GM18867 (cell line): ENCODE data around the gene AGBL5.

Experiments used
- ATAC-seq: cut with Tn5 transposase; IDR thresholded peaks from one replicate; pipeline ENCODE4 v1.9.1; 2021; ENCODE audit warnings: mild to moderate bottlenecking, moderate library complexity; ENCODE audit not compliant: unreplicated experiment

Gene AGBL5

GRCh38 chr2:27024188-27024587, 27.3 kb upstream of the AGBL5 start:
- no peak for ATAC-seq

DNA sequence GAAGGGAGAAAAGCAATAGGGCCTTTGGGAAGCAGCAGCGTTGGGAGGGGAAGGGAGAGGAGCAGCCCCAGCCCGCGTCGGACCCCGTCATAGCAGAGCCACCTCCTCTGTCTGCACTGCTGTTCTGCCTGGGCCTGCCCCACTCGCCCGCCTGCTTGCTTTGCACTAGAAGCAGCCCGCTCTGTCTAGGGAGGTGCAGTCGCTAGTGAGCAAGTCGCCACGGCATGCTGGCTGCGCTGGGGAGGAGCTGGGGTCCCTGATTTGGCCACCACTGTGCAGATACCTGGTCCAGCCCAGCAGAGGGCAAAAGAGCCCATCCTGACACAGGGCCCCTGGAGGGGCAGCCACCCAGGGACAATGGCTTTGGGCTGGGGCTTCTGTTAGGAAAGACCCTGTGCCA, 26.7 kb upstream of the AGBL5 start:
- no peak for ATAC-seq

- no peak for ATAC-seq
These were observed 26.1 kb upstream of the AGBL5 start for GRCh38 chr2:27025281-27025800.

DNA sequence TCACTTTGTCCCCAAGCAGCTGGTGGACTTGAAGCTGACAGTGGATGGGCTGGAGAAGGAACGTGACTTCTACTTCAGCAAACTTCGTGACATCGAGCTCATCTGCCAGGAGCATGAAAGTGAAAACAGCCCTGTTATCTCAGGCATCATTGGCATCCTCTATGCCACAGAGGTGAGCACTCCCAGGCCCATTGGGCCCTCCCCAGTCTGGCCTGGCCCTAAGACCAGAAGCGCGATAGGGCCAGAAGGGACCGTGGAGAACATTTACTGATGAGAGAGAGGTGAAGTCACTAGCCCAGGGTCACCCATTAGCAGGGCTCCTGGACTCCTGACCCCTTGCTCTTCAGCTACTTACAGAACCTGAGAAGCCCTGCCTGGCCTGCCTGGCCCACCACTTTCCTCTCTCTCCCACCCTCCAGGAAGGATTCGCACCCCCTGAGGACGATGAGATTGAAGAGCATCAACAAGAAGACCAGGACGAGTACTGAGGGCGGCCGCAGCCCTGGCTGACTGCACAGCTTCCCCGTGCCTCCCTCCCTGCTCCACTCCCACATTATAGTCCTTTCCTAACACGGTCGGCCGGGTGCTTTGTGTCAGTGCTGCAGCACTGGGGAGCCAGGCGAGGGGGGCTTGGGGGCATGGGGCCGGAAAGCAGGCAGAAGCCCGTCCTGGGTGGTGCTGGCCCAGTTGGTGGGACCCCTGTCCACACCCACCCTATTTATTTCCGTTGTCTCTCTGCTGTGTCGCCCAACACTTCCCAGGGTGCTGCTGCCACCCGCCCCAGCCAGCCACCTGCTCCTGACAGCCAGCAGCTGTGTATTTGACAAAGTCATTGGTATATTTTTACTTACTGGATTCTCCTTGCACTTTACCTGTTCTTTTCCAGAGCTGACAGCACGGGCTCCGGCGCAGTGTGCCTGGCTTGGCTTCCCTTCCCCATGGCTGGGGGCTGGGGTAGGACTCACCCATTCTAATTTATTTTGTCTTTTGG, 25.3 kb upstream of the AGBL5 start:
- ATAC-seq: no peak

DNA sequence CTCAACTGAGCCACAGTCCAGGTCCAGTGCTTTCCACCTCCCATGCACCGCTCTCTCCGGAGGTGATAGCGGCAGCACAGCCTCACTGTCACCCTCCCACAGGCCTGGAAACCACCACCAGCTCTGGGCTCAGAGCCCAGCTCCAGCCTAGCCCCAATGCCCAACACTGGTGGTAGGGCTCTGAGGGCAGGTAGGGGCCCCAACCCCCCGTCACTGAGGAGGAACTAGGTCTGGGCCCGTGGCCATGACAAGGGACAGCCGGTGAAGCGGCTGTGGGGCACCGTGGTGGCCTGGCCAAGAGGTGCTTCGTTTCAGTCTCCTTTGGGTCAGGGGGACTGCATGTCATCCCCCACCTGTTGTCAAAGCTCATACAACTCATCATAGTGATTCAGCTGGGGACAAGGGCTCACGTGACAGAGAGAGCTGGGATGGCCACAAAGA, 24.2 kb upstream of the AGBL5 start:
- ATAC-seq: no peak

DNA sequence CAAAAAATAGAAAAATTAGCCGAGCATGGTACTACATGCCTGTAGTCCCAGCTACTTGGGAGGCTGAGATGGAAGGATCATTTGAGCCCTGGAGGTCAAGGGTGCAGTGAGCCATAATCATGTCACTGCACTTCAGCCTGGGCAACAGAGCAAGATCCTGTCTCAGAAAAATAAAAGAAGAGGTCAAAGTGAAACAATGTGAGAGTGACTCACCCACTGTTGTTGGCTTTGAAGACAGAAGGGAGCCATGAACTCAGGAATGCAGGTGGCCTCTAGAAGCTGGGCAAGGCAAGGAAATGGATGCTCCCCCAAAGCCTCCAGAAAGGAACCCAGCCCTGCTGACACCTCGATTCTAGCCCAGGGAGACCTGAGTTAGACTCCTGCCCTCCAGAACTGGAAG, 22.4 kb upstream of the AGBL5 start:
- no peak for ATAC-seq

GRCh38 chr2:27032495-27033252, 18.8 kb upstream of the AGBL5 start, which contains the start of gene TMEM214:
TMEM214 (plus strand) TSS chr2:27032965; CDS start chr2:27033016, 51 bp downstream.
- peak; percentile 88 for ATAC-seq

GRCh38 chr2:27033253-27033852, 18.1 kb upstream of the AGBL5 start:
- ATAC-seq: no peak

DNA sequence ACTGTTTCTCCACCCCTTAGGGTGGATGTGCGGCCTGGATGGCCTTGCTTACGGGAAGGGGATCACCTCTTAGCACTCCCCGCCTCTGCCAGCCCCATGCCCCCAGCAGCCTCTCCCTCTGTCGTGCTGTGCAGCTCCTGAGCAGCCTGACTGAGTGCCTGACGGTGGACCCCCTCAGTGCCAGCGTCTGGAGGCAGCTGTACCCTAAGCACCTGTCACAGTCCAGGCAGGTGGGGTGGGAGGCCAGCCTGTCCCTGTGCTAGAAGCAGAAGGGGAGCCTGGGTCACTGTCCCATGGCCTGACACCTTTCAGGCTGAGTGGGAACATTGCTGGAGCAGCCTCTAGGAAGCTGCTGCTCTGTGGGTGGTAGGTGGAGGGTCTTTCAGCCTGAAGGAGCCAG, 13.5 kb upstream of the AGBL5 start:
- no peak for ATAC-seq

GRCh38 chr2:27038631-27039339, 12.7 kb upstream of the AGBL5 start:
- no peak for ATAC-seq

GRCh38 chr2:27039426-27039825, 12.0 kb upstream of the AGBL5 start:
- no peak for ATAC-seq

GRCh38 chr2:27039871-27040270, 11.6 kb upstream of the AGBL5 start:
- no peak for ATAC-seq

DNA sequence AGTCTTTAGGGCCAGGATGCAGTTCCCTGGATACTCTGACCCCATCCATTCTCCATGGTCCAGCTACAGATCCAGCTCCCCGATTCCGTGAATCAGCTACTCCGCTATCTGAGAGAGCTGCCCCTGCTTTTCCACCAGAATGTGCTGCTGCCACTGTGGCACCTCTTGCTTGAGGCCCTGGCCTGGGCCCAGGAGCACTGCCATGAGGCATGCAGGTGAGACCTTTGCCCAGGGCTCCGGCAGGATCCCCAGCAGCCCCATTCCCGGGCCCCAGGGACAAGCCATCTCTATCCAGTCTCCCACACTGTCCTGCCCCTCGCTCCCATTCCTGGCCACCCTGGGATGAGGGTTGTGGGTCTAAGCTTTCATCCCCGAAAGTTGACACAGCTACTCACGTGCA, 11.2 kb upstream of the AGBL5 start:
- ATAC-seq: no peak

DNA sequence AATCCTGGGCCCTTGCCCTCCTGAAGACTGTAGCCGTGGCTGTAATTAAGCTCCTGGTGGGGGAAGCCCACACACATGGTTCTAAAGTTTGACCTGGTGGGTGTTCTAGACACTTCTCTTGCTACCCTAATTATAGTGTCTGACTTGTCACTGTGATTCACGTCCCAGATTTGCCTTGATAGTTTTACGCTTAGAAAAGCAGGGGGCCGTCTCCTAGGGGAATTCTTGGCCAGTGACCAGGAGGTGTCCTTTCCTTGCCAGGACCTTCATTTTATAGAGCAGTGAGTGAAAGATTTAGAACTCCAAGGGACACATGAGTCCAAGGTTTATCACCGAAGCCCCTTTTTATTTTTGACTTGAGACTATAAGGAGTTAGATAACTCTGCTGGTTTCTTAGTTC, 9.7 kb upstream of the AGBL5 start:
- ATAC-seq: no peak

- no peak for ATAC-seq
These were observed 9.3 kb upstream of the AGBL5 start for GRCh38 chr2:27042159-27042661.

DNA sequence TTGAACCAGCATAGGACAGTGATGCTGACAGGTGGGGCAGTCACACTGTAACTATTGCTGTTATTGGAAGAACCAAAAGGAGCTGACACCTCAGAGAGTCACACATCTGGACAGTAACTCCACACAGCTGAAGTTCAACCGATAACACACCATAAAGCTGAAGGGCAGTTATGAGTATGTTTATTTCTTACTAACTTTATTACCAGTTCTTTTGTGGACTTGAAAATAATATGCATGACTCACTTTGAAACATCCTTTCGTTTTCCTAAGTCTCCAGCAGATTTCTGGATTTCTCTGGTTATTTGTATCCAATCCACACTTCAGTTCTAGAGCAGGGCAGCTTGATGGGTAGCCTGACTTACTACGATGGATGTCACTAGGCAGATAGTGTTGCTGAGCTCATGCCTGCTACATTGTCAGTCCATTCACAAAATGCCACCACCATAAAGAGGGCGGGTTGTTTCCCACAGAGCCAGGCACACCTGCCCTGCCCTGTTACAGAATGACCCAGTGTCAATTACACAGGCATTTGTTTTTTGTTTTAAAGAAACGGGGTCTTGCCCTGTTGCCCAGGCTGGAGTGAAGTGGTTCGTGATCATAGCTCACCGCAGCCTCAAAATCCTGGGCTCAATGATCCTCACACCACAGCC, 8.4 kb upstream of the AGBL5 start:
- no peak for ATAC-seq

GRCh38 chr2:27049422-27050280, 1.8 kb upstream of the AGBL5 start:
- ATAC-seq: peak; percentile 18

GRCh38 chr2:27050281-27050995, 1.0 kb upstream of the AGBL5 start:
- peak; percentile 44 for ATAC-seq
